GM21367 (cell line): ENCODE measurements around the gene EXOC3L4.

Experiments used
- ATAC-seq: cut with Tn5 transposase; IDR thresholded peaks from one replicate; pipeline ENCODE4 v1.9.1; 2021; ENCODE audit not compliant: unreplicated experiment

The EXOC3L4 gene

GRCh38 chr14:103130017-103130764 is 35.7 kb downstream of the EXOC3L4 start:
- ATAC-seq: no peak

DNA sequence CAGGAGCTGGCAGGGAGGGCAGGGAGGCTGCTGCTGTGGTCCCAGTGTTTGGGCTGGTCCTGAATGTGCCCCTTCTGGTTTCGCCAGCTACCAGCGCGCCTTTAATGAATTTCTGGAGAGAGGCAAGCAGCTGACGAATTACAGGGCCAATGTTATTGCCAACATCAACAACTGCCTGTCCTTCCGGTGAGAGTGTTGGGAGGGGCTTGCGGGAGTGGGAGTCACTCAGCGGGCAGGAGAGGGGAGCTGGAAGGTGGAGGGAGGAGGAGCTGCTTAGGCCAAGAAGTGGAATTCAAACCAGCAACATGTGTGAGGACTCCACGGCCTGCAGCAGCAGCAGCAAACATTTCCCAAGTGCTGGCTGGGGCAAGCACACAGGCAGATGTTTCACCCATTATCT is 36.4 kb downstream of the EXOC3L4 start:
- no peak for ATAC-seq

DNA sequence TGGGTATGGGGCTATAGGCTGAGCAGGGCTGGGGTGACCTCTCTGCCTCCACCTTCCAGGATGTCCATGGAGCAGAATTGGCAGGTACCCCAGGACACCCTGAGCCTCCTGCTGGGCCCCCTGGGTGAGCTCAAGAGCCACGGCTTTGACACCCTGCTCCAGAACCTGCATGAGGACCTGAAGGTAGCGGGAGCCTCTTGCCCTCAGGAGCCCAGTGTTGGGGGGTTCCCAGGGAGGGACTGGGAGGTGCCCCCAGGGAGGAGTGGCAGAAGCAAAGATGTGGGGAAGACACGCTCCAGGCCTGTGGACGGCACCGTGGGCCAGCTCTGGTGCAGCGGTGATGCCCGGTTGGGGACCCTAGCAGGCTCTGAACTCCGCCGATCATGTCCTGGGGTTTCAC is 37.1 kb downstream of the EXOC3L4 start:
- no peak for ATAC-seq

DNA sequence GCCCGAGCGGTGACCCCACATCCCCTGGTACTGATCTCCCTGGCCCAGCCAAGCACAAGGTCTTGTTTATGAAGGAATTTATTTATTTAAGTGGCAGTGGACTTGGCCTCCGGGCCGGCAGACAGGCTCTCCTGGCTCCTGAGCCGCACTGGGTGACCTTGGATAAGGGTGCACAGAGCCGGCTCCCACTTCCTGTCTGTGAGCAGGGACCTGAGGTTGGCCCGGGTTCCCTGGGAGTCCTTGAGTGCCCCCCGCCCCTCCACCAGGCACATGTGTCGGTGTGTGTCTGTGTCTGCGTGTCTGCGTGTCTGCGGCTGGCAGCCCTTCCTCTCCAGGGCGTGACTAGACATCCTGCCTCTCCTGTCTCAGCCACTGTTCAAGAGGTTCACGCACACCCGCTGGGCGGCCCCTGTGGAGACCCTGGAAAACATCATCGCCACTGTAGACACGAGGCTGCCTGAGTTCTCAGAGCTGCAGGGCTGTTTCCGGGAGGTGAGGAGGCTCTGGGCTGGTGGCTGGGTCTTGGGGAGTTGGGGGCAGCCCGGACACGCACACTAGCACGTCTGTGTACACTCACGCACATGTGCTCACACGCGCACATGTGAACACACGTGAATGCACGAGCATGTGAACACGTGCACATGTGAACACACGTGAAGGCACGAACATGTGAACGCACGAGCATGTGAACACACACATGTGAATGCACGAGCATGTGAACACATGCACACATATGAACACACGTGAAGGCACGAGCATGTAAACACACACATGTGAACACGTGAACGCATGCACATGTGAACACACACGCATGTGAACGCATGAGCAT is 38.1 kb downstream of the EXOC3L4 start:
- no peak for ATAC-seq

DNA sequence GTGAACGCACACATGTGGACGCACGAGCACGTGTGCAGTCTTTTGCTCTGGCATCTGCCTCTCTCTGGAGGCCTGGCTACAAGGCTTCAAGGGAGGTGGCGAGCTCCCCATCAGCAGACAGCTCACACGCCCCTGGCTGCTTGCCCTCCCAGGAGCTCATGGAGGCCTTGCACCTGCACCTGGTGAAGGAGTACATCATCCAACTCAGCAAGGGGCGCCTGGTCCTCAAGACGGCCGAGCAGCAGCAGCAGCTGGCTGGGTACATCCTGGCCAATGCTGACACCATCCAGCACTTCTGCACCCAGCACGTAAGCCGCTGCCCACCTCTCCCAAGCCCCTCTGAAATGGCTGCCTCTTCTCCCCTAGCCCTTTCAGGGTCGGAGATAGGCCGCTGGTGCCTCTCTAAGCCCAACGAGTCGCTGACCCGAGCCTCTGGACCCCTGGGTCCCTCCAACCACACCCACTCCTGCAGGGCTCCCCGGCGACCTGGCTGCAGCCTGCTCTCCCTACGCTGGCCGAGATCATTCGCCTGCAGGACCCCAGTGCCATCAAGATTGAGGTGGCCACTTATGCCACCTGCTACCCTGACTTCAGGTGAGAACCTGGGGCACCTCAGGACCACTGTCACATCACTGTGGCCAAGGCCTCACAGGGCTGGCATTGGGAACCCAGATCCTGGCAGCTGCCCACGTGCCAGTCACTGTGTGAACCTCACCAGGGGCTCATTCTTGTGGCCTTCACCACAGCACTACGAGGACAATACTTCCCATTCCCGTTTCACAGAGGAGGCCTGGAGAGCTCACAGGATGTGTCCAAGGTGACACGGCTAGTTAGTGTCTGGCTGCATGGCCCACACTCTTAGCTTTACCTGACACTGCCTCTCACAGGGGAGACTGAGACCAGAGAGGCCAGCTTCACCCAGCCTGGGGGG is 39.0 kb downstream of the EXOC3L4 start:
- no peak for ATAC-seq

- ATAC-seq: no peak
Measured at GRCh38 chr14:103134405-103134804, 39.9 kb downstream of the EXOC3L4 start.

DNA sequence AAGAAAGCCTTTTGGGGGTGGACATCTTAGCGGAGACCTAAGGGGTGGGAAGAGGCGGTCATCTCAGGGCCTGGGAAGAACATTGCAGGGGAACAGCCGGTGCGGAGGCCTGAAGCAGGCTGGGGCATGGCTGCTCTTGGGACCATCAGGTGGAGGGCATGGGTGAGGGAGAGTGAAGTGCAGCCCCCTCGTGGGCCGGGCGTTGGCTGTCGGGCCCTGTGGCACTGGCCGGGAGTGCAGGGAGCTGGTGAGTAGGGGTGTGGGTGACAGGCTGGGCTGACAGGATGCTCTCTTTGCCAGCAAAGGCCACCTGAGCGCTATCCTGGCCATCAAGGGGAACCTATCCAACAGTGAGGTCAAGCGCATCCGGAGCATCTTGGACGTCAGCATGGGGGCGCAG is 40.4 kb downstream of the EXOC3L4 start:
- no peak for ATAC-seq

- ATAC-seq: no peak
Measured at GRCh38 chr14:103135333-103136260, 41.1 kb downstream of the EXOC3L4 start.

DNA sequence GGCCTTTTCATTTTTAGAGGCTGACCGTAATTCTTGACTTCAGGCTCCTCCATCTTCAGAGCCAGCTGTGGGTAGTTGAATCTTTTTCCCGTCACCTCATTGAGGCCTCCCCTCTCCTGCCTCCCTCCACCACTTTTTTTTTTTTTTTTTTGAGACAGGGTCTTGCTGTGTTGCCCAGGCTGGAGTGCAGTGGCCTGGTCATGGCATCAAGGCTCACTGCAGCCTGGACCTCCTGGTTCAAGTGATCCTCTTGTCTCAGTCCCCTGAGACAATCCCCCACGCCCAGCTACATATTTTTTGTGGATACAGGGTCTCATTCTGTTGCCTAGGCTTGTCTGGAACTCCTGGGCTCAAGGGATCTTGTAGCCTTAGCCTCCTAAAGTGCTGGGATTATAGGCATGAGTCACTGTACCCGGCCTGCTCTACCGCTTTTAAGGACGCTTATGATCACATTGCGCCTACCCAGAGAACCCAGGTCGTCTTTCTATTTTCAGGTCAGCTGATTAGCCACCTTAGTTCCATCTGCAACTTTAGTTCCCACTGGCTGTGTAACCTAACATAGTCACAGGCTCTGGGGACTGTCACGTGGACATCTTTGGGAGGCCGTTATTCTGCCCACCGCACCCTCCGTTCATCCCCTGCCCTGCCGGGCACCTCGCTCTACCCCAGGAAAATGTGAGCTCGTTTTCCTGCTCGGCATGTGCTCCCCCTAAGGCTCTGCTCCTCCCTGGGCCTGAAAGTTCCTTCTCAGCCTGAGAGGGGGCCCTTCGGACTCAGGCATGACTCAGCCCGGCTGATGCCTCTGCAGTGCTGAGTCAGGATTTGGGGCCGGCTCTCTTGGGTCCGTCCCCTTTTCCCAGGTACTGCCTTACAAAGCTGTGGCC is 42.1 kb downstream of the EXOC3L4 start:
- no peak for ATAC-seq

DNA sequence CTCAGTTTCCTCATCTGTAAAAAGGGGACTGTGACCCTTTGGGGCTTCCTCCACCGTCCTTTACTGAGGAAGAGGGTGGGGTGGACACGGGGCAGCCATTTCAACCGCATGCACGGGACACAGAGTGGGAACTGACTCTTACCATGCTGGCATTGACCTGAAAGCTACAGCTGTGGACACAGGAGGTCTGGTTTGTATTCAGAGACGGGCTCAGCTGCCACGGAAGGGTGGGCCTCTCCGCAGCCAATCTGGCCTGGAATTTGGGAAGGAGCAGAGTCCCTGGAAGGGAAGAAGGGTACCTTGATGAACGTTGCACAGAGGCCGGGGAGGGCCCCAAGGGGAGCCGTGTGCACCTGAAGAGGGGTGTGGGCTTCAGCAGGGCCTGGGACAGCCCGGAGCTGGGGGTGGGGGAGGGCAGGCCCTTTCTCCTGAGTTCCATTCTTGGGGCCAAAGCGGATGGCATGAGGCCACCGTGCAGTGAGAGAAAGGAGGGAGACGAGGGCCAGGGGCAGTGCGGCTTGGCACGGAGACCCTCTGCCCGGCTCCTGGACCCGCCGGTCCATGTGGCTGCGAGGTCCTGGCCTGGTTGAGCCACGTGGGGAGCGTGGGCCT is 43.3 kb downstream of the EXOC3L4 start:
- no peak for ATAC-seq

DNA sequence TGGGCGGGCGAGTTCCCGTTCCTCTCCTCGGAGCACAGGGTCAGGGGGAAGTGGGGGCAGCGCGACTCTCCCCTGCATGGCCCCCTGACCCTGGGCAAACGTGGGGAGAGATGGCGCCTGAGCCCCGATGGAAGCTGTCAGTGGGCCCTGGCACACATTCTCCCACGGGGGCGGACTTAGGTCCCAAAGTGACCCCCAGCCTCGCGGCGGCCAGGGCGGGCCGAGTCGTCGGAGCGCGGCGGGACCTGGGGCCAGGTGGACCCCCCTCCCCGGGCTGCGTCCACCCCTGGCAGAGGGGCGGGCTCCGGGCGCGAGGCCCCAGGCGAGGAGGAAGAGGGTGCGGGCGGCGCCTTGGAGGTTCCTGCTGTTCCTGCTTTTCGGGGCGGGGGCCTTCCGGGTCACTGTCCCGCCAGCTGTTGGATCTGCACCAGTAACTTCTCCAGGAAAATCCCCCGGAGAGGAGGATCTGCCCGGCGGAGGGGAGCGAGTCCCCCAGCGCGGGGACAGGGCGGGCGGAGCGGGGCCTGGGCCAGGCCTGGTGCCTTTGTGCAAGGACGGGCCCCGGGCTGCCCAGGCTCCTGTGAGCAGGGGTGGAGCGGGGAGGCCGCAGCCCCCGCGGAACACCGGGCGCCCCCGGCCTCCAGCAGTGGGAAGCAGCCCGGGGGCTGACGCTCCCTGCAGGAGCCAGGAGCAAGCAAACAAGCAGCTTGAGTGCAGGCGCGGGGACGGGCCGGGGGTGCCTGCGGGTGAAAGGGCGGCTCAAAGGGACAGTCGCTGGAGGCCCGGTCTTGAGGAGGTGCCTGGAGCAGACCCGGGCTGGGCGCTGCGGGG is 44.0 kb downstream of the EXOC3L4 start:
- ATAC-seq: no peak

DNA sequence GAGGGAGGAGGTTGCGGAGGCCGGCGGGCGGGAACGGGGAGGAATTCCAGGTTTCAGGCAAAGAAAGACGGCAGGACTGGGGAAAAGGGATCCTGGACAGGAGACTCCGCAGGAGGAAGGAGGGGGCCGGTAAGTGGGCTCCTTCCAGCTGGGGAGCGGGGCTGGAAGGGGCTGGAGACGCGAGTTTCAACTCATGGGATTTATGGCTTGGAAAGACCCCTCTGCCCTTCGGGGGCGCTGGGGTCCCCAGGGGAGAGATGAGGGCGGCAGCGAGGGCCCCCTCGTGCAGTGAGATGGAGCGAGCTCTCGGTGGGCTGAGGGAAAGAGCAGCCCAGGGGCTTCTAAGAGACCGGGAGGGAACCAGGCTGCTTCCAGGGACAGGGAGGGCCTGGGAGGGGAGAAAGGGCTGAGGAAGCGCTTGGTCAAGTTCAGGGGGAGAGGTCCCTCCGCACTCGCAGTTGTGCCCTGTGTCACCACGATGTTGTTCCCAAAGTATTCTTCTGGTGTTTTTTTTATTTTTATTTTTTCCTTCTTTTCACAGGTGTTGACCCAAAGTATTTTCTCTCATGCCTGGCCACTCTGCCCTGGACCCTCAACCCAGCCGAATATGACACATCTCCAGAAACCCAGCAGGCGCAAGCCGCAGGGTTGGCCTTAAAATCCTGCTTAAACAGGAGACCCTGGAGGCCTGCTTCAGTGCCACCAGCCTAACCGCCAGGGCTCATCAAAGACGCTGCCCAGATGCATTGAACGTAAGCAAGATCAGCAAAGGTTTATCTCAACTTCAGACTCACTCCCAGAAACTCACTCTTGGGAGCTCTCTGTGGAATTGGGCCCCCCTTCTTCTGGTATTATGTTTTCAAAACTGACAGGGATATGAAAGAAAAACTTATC is 44.9 kb downstream of the EXOC3L4 start:
- ATAC-seq: no peak

- no peak for ATAC-seq
Measured at GRCh38 chr14:103140316-103141109, 46.0 kb downstream of the EXOC3L4 start.

DNA sequence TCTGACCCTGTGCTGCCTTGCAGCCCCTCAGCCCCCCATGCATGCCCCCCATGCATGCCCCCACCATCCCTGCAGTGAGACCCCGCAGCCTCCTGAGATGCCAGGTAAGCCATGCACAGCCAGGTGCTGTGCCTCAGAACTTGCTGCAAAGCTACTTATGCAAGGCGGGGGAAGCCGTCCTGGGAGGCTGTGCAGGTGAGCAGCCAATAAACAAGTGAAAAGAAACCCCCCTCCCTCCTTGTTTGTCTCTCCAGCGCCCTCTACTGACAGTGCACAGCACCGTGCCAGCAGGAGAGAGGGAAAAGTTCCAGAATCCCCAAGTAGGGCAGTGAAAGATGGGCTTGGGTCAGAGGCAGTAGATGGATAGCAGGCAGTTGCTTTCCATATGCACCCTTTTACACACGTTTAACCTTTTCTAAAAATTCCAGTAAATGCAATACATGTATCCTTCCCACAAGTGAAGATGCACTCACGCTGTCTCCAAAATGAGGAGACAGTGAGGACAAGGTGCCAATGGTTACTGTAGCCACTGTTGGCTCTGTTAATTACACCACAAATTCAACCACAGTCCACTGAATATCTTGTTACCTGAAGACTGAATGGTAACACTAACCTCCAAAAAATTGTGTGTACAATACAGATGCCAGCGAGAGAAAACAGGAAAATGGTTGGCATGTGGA is 46.7 kb downstream of the EXOC3L4 start:
- no peak for ATAC-seq

- ATAC-seq: no peak
Measured at GRCh38 chr14:103142026-103142425, 47.5 kb downstream of the EXOC3L4 start.
